Adrenal gland (tissue), 5 donors: ENCODE data around the gene TAF11L4.
"Not testable (repeated sequence)": the region's sequence is repeated elsewhere in the genome, so short reads cannot be mapped to it uniquely, and the experiment has no call there.

Experiments used
- CTCF ChIP-seq, 6 experiments: fragments of 450-650 bp in 4 of 6; fragments of 200-600 bp in 2 of 6; sonication (generic) in 1 of 6; IDR thresholded peaks; 1 replicate in 5 of 6; 2 replicates in 1 of 6; pipeline versions ENCODE4 v1.5.1 to v1.8.0; 2016 to 2021; ENCODE audit warnings: antibody characterized with exemption in 6 of 6, mild to moderate bottlenecking in 2 of 6, moderate library complexity in 1 of 6
- POLR2A ChIP-seq, 2 donors: fragments of 450-650 bp; IDR thresholded peaks; one replicate each; pipeline ENCODE4 v1.6.1; 2017; ENCODE audit warnings: antibody characterized with exemption in 2 of 2, mild to moderate bottlenecking in 2 of 2, moderate library complexity in 1 of 2
- donor health status: DM: no; HTN: no; CAD: no.

GRCh38 chr5:17521501-17521900 lies at the start of gene TAF11L4:
- not testable (repeated sequence) for TF ChIP-seq CTCF, POLR2A (IDR thresholded peaks at IDR 0.05)
